NCI-H2029 (cell line): ENCODE measurements around the gene GLMN.
A peak's percentile ranks its signal among the peaks of the same experiment; 100 is the strongest.

Experiments used
- DNase-seq: peaks from one replicate; lab custom pipeline; 2025; lab: John Stamatoyannopoulos, UW

GLMN gene, protein sequence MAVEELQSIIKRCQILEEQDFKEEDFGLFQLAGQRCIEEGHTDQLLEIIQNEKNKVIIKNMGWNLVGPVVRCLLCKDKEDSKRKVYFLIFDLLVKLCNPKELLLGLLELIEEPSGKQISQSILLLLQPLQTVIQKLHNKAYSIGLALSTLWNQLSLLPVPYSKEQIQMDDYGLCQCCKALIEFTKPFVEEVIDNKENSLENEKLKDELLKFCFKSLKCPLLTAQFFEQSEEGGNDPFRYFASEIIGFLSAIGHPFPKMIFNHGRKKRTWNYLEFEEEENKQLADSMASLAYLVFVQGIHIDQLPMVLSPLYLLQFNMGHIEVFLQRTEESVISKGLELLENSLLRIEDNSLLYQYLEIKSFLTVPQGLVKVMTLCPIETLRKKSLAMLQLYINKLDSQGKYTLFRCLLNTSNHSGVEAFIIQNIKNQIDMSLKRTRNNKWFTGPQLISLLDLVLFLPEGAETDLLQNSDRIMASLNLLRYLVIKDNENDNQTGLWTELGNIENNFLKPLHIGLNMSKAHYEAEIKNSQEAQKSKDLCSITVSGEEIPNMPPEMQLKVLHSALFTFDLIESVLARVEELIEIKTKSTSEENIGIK

DNA sequence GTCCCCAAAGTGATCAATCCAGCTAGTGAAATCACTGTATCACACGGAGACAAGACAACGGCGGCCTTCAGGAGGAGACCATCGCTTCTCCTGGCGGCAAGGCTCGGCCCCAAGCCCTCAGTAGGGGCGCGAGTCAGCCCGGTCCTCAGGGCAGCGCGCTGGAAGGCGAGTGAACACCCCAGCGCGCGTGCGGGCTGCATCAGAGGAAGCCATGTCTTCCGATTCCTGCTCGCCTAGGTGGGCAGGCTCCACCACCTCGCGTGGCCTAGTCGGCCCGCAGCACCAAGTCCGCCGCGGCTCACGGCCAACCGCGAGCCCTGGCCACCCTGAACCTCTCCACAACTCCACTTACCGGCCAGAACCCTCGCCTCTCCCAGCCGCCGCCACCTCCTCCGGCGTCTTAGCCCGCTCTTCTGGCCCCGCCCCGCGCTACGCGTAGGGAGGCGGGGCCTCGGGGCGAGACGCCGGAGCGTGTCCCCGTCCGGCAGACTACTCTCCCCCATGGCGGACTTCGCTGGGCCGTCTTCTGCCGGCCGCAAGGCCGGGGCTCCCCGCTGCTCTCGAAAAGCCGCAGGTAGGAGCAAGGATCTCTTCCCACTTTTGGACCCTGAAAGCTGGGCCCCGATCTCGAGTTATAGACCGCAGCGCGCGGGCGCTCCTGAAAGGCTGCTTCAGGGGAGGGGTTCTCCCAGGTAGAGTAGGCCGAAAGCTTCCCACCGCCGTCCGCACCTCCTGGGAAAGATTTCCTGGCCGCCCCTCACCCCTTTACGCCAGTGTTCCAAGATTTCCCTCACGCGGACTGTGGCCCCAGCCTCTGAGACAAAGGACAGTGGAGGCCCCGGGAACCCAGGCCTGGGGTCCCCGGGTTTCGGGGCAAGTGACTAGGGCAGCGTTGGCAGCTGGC, at the start of gene GLMN, which contains the start of gene RPAP2:
TSS of gene GLMN (minus strand) at position 415 of the 904 bp plus-strand sequence. CDS start 988 bp downstream, outside the sequence.
TSS of gene RPAP2 (plus strand) at position 487 of the 904 bp plus-strand sequence. CDS start at position 502, 15 bp downstream.
- peak; percentile 82 for DNase-seq

DNA sequence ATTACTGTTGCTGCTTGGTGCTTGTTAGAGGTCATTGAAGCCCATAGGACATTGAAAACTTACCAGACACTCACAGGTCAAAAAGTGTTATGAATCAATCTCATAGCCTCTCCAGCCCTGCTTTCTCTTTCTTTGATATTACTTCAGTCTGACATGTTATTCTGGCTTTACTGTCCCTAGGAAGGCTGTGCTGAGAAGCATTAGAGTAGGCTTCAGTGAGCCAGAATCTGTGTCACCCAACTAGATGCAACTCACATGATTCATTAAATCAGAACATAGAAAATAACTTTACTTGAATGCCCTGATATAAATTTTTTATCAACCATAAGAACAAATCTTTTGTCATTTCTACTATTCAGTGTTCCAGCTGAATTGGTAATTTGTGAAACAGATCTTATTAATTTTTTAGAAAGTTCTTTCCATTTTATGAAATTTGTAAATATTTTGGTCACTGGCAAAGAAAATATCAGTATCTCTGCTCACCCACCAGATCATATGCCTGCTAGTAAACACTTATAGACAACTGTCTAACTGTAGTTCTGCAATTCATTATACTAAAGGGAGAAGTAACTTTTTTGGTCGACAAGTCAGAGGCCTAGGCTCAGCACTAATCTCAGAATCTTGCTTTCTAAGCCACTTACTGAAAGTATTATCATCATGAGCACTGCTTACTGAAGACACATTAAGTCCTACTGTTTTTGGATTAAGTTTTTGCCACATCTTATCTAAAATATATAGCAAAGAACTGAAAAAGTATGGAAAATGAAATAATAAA, 48.3 kb upstream of the GLMN start:
- no peak for DNase-seq

DNA sequence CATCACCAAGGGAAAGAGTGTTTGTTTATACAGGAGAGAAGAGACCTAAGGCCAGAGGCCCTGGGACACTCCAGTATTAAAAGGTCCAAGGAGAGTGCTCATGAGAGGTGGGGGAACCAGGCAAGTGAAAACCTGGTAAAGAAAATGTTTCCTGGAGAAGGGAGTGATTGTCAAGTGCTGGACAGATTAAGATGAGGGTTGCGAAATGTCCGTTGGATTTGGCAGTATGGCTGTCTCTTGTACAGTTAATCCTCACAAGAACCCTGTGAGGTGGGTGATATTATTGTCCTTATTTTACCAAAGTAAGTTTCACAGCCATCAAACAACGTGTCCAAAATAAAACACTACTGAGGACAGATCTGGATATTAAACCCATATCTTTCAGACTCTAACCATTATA, 44.3 kb upstream of the GLMN start:
- DNase-seq: no peak

DNA sequence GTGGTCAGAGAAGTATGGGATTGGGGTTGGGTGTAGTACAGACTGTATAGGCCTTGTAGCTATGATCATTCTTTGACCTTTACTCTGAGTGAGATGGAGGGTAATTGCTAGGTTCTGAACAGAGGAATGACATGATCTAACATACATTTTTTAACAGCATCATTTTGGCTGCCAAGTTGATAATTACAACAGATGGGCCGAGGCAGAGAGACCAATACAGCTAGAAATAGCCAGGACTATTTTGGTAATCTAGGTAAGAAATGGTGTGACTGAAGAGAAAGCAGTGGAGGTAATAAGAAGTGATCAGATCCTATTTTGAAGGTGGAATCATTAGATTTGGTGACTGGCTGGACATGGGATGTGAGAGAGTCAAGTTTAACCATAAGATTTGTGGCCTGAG, 43.6 kb upstream of the GLMN start:
- DNase-seq: no peak

DNA sequence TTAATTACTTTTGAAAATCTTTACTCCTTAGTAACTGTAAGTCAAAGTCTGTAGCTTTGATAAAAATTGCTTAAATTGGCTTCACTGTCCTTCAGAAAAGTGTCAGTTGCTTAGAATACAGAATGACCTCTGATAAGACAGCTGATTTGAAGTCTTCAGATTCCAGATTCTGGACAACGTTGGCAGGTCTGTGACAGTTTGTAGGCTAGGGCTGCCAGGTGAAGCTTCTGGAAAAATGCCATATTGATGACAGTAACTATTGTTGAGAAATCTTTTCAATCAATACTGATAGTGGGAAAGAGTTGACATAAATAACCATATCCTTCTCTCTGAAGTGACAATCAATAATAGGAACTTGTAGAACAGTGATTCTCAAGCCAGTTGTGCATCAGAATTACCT, 41.4 kb upstream of the GLMN start:
- no peak for DNase-seq

DNA sequence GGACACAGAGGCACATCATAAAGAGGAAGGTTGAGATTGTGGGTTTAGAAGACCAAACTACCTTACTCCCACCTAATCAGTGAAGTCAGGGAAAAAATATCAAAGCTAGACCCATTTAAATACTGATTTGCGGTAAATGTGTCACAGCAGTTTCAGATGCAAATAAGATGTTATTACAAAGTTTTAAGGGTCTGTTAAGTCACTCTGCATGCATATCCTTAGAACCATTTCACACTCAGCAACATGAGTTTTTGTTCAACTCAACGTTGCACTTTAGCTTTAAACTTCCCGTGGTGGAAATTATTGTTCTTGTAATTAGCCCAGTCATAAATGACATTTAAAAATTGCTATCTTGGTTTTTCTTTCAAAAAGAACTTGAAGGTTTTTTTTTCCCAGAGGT, 34.9 kb upstream of the GLMN start:
- no peak for DNase-seq

DNA sequence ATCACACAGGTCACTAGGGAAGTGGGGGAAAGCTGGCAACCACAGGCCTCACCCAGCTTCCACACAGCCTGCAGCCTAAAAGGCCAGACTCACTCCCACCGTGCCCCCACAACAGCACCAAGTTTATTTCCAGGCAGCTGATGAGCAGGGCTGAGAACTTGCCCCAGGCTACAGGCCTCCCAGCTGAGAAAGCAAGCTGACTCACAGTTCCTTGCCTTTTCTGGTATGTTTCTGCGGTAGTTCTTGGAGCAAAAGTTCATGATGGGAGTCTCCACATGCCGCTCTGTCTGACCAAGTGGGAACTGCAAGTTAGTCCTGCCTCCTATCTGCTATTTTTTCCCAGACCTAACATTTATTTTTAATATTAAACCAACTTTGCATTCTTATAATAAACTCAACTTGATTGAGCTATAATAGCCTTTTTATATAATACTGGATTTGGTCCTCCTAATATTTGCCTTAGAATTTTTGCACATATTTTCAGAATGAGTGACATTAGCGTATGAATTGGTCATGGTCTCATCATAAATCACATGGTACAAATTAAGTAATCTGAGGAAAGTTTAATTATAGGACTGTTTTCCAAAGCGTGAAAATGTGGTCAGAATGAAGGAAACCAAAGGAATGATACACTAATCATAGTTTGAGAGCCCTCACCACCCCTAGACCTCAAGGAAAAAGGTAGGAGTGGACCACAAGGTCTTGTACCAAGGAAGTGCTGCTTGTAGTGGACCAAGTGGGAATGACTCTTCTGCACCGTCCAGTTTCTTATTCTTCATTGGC, 30.8 kb upstream of the GLMN start:
- DNase-seq: no peak

DNA sequence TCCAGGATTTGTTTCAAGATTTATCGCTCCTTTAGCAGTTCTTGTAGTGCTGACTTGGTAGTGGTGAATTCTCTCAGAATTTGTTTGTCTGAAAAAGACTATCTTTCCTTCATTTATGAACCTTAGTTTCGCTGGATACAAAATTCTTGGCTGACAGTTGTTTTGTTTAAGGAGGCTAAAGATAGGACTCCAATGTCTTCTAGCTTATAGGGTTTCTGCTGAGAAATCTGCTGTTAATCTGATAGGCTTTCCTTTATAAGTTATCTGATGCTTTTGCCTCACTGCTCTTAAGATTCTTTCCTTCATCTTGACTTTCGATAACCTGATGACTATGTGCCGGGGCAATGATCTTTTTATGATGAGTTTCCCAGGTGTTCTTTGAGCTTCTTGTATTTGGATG, 29.0 kb upstream of the GLMN start:
- DNase-seq: no peak

DNA sequence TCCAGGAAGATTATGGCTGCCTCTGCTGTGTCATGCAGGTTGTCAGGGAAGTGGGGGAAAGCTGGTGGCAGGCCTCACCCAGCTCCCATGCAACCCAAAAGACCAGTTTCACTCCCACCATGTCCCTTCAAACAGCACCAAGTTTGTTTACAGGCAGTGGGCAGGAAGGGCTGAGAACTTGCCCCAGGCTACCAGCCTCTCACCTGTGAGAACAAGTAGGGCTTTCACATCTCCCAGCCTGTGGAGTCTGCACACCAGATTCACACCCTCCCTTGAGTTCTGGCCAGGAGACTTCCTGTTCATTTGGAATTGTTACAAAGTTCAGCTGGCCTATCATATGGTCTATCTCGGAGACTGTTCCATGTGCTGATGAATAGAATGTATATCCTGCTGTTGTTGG, 27.9 kb upstream of the GLMN start:
- DNase-seq: no peak

DNA sequence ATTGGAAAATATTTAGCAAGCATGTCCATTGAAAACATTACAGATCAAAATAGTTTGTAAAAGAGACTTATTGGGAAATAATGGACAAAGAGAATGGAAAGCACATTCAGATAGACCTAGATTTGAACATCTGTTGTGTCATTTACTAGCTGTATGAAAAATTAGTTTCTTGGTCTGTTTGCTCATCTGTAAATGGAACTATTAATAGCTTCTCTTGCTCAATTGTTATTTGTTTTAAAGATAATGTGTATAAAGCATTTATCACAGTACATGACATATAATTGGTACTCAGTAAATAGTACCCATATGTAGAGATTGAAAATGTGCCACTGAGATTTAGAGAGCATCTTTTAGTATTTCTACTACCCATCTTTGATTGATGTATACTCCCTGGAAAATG, 26.0 kb upstream of the GLMN start:
- DNase-seq: no peak

DNA sequence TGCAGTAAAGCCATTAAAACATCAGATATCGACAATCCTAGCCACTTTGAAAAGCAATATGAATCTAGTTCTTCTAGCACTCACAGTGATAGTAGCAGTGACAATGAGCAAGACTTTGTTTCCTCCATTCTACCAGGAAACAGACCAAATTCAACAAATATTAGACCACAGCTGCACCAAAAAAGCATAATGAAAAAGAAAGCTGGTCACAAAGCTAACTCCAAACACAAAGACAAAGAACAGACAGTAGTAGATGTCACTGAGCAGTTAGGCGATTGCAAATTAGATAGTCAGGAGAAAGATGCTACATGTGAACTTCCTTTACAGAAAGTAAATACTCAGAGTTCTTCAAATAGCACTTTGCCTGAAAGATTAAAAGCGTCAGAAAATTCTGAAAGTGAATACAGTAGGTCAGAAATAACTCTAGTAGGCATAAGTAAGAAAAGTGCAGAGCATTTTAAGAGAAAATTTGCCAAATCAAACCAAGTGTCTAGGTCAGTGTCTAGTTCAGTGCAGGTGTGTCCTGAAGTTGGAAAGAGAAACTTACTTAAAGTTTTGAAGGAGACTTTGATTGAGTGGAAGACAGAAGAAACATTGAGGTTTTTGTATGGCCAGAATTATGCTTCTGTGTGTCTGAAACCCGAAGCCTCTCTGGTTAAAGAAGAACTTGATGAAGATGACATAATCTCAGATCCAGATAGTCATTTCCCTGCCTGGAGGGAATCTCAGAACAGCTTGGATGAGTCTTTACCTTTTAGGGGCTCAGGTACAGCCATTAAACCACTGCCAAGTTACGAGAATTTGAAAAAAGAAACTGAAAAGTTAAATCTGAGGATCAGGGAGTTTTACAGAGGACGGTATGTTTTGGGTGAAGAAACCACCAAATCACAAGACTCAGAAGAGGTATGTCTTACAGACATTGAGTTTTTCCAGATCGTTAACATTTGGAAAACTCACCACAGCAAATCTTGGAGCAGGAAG, 25.0 kb upstream of the GLMN start:
- DNase-seq: no peak

DNA sequence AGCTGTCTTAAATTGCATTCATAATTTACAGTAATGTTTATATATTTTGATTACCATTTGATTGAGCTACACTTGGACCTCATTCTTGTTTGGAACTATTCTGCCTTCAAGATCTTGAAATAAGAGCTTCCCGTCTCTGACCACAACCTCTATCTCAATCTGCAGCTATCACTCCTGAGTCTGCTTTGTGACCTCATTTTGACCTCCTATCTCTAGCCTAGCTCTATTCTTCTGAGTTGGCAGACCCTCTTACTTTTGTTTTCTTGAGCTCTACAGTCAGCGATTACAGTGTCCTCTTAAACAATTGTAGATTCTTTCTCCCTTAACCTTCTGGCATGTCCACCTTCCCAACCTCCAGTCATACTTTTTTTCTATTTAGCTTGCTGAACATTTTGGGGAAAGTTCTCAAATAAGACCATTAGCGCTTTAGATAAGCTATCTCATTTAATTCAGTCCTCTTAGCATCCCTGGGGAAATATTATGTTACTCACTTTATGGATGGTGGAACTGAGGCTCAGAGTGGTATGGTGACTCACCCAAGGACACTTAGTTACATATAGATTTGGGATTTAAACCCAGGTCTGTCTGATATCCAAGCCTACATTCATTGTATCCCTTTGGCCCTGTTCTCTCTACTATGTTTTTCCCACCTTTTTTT, 19.2 kb upstream of the GLMN start:
- DNase-seq: no peak

DNA sequence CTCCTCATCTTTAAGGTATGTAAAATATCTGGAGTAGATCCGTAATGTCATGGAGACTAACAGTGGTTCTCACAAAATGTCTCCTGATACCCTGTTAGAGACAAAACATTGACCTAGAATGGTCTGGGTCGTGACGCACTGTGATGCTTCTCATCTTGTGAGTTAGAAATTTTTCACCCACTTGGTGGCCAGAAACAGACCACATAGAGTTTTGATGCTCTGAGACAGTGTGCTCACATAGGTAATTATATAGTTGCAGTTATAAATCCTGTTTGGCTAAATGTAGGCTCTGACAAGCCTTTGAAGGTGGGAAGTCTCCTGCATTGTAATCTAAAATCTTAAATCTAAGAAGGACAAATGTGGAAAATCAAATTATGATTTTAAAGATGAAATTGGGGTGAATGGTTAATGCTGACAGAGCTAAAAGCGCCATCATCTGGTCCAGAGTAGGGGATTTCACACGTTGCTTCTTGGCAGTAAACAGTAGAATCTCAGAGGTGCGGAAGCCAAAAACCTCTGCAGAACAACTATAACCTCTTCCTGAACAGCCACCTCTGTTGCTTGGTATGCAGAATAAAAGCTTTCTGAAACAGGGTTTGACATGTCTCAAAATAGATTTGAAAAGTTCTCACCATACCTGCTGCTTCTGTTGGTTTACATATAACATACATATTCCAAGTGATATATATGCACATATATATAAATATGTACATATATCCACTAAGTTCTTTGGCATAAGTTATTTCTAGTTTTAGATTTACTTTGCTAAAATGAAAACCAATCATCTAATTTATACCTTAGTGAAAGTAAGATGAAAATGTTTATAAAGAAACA, 17.2 kb upstream of the GLMN start:
- no peak for DNase-seq

DNA sequence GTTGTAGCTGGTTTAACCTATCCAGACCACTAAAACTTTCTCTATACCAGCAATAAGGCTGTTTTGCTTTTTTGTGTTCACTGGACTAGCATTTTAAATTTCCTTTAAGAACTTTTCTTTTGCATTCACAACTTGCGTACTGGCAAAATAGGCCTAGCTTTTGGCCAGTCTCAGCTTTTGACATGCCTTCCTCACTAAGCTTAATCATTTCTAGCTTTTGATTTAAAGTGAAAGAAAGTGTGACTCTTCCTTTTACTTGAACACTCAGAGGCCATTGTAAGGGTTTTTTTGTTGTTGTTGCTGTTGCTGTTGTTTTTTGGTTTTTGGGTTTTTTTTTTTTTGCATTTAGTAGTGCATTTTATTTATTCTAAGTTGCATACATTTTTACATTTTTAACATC, 15.2 kb upstream of the GLMN start:
- DNase-seq: no peak

DNA sequence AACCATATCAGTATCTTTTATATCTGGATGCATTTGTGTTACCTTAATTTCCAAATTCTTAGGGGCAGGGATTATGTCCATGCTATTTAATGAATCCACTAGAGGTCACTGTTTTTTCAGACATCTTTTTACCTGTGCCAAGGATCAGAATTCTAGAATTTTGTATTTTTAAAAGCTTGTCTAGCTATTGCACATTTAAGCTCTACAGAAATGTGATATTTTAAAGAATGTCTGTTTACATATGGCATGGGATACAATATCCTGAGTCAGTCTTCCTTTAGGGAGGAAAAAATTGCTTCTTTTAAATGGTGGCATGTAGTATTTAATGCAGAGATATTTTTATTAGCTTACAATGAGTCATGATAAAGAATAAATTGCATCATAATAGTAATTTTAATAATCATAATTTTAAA, 11.4 kb upstream of the GLMN start:
- DNase-seq: peak; percentile 37

DNA sequence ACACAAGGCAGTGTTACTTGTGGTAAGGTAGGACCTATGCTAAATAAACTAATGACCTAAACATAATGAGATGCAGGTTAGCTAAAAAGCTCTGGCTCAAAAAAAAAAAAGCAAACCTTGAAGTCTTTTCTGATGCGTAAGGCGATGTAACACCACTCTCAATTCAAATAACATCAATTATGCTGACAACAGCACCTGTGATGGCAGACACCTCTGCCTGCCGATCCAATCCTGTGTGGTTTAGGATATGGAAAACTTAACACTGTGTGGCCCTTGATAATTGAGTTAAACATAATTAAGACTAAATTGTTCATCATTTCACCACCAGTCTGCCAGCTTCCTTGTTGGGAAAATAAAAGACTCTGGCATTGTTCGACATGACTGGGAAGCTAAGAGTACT, 9.2 kb upstream of the GLMN start:
- DNase-seq: no peak

DNA sequence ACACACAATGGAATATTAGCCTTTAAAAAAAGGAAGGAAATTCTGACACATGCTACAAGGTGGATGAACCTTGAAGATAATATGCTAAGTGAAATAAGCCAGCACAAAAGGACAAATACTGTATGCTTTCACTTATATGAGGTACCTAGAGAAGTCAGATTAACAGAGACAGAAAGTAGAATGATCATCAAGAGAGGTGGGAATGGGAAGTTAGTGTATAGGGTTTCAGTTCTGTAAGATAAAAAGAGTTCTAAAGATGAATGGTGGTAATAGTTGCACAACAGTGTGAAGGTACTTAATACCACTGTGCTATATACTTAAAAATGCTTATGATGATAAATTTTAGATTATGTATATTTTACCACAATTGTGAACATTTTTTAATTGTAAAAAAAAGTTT, 7.2 kb upstream of the GLMN start:
- no peak for DNase-seq

DNA sequence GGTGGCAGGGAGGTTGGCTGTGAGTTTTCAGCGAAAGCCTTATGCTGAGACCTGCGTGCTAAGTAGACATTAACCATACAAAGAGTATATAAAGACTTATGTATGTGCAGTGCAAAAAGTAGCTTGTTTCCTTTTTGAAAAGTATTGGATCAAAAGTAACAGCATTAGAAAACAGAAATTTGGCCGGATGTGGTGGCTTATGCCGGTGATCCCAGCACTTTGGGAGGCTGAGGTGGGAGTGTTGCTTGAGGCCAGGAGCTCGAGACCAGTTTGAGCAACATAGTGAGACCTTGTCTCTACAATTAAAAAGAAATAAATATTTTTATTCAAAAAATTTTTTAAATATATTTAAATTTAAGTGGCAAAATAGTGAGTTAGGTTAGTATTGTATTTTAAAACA, 2.2 kb upstream of the GLMN start:
- DNase-seq: no peak
